GM23248 (cell line): ENCODE data around the gene ATP10D.

Source experiments
- EZH2 ChIP-seq: fragments of 200-600 bp; sonication (generic); IDR thresholded peaks from 2 replicates; pipeline ENCODE4 v1.6.1; 2018; ENCODE audit warnings: antibody characterized with exemption, mild to moderate bottlenecking; ENCODE audit not compliant: insufficient read depth, poor library complexity, severe bottlenecking
- EZH2phosphoT487 ChIP-seq: fragments of 200-600 bp; sonication (generic); IDR thresholded peaks from 2 replicates; pipeline ENCODE4 v1.6.1; 2018; ENCODE audit warnings: antibody characterized with exemption, moderate library complexity, mild to moderate bottlenecking, low read depth; ENCODE audit not compliant: insufficient read depth

- no peak for TF ChIP-seq EZH2
- TF ChIP-seq EZH2phosphoT487: no peak
These were observed 41.2 kb downstream of the ATP10D start for GRCh38 chr4:47526281-47526680.
